Thoracic aorta (tissue), 2 donors: ENCODE data around the gene MAP1LC3B. TPM values are rescaled to one million over a fixed set of nuclear protein-coding genes. Genes with fewer than 3 reads are reported as not detected.

ENCODE experiments used
- ATAC-seq: fragments of 150-250 bp; one replicate; pipeline ENCODE4 v1.8.0; 2017; ENCODE audit warnings: low read depth; ENCODE audit not compliant: insufficient number of reproducible peaks, low FRiP score
- DNase-seq: peaks from one replicate; pipeline ENCODE4 v3.0.0-alpha.2; 2020; ENCODE audit warnings: low spot score
- H3K27ac ChIP-seq, 2 donors: fragments of 200-600 bp; sonication (generic); 1 replicate in 1 of 2; 2 replicates in 1 of 2; pipeline ENCODE4 v1.5.1; 2016; ENCODE audit warnings: mild to moderate bottlenecking in 2 of 2, moderate library complexity in 2 of 2
- H3K27me3 ChIP-seq: fragments of 200-600 bp; sonication (generic); replicated peaks from 2 replicates; pipeline ENCODE4 v1.6.0; 2016; ENCODE audit warnings: mild to moderate bottlenecking; ENCODE audit not compliant: insufficient read depth
- H3K36me3 ChIP-seq: fragments of 200-600 bp; sonication (generic); one replicate; pipeline ENCODE4 v1.5.1; 2016
- H3K4me1 ChIP-seq, 2 donors: fragments of 200-600 bp; sonication (generic); 1 replicate in 1 of 2; 2 replicates in 1 of 2; pipeline versions ENCODE4 v1.5.1 to v1.6.0; 2016; ENCODE audit warnings: low read depth in 2 of 2, mild to moderate bottlenecking in 1 of 2; ENCODE audit not compliant: control insufficient read depth in 1 of 2
- H3K4me3 ChIP-seq: fragments of 200-600 bp; sonication (generic); 2 replicates; pipeline ENCODE4 v1.5.1; 2016; ENCODE audit warnings: mild to moderate bottlenecking
- H3K9me3 ChIP-seq: fragments of 200-600 bp; sonication (generic); 2 replicates; pipeline ENCODE4 v1.5.1; 2016
- CTCF ChIP-seq: fragments of 200-600 bp; sonication (generic); IDR thresholded peaks from one replicate; pipeline ENCODE4 v1.5.1; 2019; ENCODE audit warnings: antibody characterized with exemption
- total RNA-seq, 2 donors: library from RNA; depleted of rRNA; stranded (reverse); fragments of >200 nt; gene quantifications; one replicate each; pipeline versions ENCODE4 v1.1.0 to v1.2.3, GENCODE V29; 2016

MAP1LC3B gene
- total RNA-seq, 2 donors from 2014 or later, result 65.4 to 80.4 TPM

- H3K4me3 ChIP-seq, result no peak overlapping the region
- H3K4me1 ChIP-seq, result peaks cover under 1 to 6% of the 10 kb centered on the region in 2 donors
- no peak for ATAC-seq
- no peaks in the 10 kb centered on the region for H3K27me3 ChIP-seq
- DNase-seq, result no peak
- H3K36me3 ChIP-seq, result peaks cover 25% of the 10 kb centered on the region
- no peak overlapping the region for H3K27ac ChIP-seq
- no peaks in the 10 kb centered on the region for H3K9me3 ChIP-seq
- TF ChIP-seq CTCF, result no peak
These were observed 35.7 kb upstream of the MAP1LC3B start for GRCh38 chr16:87356491-87356853.

GRCh38 chr16:87358250-87358649, 33.9 kb upstream of the MAP1LC3B start:
- Histone ChIP-seq H3K4me3 (no peak overlapping the region), H3K9me3 (no peaks in the 10 kb centered on the region), H3K4me1 (peaks cover 0 to 2% of the 10 kb centered on the region in 2 donors), H3K36me3 (peaks cover 29% of the 10 kb centered on the region), H3K27me3 (no peaks in the 10 kb centered on the region), H3K27ac (no peak overlapping the region)
- TF ChIP-seq CTCF, result no peak
- DNase-seq (no peak), ATAC-seq (no peak)

- H3K27me3 ChIP-seq, result no peaks in the 10 kb centered on the region
- H3K9me3 ChIP-seq, result no peaks in the 10 kb centered on the region
- no peak overlapping the region for H3K27ac ChIP-seq
- peaks cover 2 to 6% of the 10 kb centered on the region in 2 donors for H3K4me1 ChIP-seq
- no peak overlapping the region for H3K4me3 ChIP-seq
- peaks cover 29% of the 10 kb centered on the region for H3K36me3 ChIP-seq
- no peak for TF ChIP-seq CTCF
- DNase-seq (no peak), ATAC-seq (no peak)
These were observed 33.4 kb upstream of the MAP1LC3B start for GRCh38 chr16:87358696-87359095.

- no peaks in the 10 kb centered on the region for H3K27me3 ChIP-seq
- ATAC-seq (no peak), DNase-seq (no peak)
- H3K4me3 ChIP-seq, result no peak overlapping the region
- TF ChIP-seq CTCF, result no peak
- peaks cover 29% of the 10 kb centered on the region for H3K36me3 ChIP-seq
- no peak overlapping the region for H3K27ac ChIP-seq
- no peaks in the 10 kb centered on the region for H3K9me3 ChIP-seq
- peaks cover 6 to 10% of the 10 kb centered on the region in 2 donors for H3K4me1 ChIP-seq
These were observed 33.0 kb upstream of the MAP1LC3B start for GRCh38 chr16:87359121-87359520.

- DNase-seq (no peak), ATAC-seq (no peak)
- no peaks in the 10 kb centered on the region for H3K27me3 ChIP-seq
- H3K9me3 ChIP-seq, result no peaks in the 10 kb centered on the region
- H3K4me3 ChIP-seq, result no peak overlapping the region
- H3K36me3 ChIP-seq, result peaks cover 29% of the 10 kb centered on the region
- H3K27ac ChIP-seq, result no peak overlapping the region
- no peak for TF ChIP-seq CTCF
- H3K4me1 ChIP-seq, result peaks cover 11 to 16% of the 10 kb centered on the region in 2 donors
These were observed 31.1 kb upstream of the MAP1LC3B start for GRCh38 chr16:87360862-87361610.
